Activated naive CD4-positive, alpha-beta T cell treated with anti-CD3 and anti-CD28 coated beads for 36 hours (primary cell): ENCODE measurements around the gene UPF1. TPM values are rescaled to one million over a fixed set of nuclear protein-coding genes. Genes with fewer than 3 reads are reported as not detected.

Source experiments
- CTCF ChIA-PET: fragments of 350-600 bp; sonication (Branson Sonifier 250); formaldehyde crosslinking; loops from one replicate; lab custom pipeline; 2021; ENCODE audit warnings: antibody characterized with exemption; lab: Charles Lee
- DNase-seq: peaks from one replicate; pipeline ENCODE4 v3.0.0-alpha.2; 2020
- H3K27ac Mint-ChIP-seq: one replicate; pipeline ENCODE4 v1.8.0; 2021; ENCODE audit warnings: mild to moderate bottlenecking, mixed read lengths
- H3K27me3 Mint-ChIP-seq: one replicate; pipeline ENCODE4 v1.8.0; 2021; ENCODE audit warnings: low read depth, mixed read lengths
- H3K36me3 Mint-ChIP-seq: one replicate; pipeline ENCODE4 v1.8.0; 2021; ENCODE audit warnings: low read depth, mixed read lengths
- H3K4me1 Mint-ChIP-seq: one replicate; pipeline ENCODE4 v1.8.0; 2021; ENCODE audit warnings: low read depth, mixed read lengths
- H3K4me3 Mint-ChIP-seq: one replicate; pipeline ENCODE4 v1.8.0; 2021; ENCODE audit warnings: mild to moderate bottlenecking, moderate library complexity, mixed read lengths
- H3K9me3 Mint-ChIP-seq: one replicate; pipeline ENCODE4 v1.8.0; 2021; ENCODE audit warnings: mixed read lengths
- intact Hi-C: fragments of 100-400 bp; cut with micrococcal nuclease; formaldehyde crosslinking; loops from one replicate; pipeline ENCODE4 v1.15.1; 2023
- total RNA-seq, 2 experiments: library from RNA; stranded (reverse); gene quantifications; one replicate each; pipeline ENCODE4 v1.2.3, GENCODE V29; 2021

The UPF1 gene
- 100 to 1,000 TPM in 1 of 2 experiments, 10 to 100 TPM in 1; 95.0 to 105 TPM for total RNA-seq

DNA sequence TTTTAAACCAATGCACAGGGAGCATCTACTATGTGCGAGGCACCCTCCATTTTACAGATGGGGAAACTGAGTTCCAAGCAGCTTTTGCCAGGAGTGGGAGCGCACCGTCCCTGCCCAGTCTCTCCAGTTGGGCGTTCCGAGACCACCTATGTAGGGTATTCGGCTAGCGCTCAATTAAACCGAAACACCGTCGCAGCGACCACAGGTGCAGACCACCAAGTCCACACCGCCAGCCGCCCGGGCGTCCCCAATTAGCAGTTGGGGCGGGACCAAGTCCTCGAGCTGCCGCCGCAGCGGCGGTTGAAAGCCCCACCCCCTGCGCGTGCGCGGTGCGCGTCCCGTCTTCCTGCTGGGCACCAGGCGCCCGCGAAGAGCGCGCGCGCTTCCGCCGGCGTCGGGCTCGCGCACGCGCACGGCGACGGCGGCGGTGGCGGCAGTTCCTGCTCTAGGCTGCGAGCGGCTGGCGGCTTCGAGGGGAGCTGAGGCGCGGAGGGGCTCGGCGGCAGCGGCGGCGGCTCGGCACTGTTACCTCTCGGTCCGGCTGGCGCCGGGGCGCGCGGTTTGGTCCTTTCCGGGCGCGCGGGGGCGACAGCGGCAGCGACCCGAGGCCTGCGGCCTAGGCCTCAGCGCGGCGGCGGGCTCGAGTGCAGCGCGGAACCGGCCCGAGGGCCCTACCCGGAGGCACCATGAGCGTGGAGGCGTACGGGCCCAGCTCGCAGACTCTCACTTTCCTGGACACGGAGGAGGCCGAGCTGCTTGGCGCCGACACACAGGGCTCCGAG is at the start of gene UPF1:
Gene UPF1 (plus strand): TSS at position 436 of the 782 bp plus-strand sequence. CDS start 251 bp downstream, at position 687.
- Mint-ChIP-seq H3K36me3 (peaks cover 38% of the 10 kb centered on the region), H3K9me3 (peaks cover 4% of the 10 kb centered on the region), H3K27ac (peak within 1 kb of the TSS; percentile 86), H3K4me3 (peak within 1 kb of the TSS; percentile 97), H3K27me3 (no peaks in the 10 kb centered on the region), H3K4me1 (peaks cover 34% of the 10 kb centered on the region)
- intact Hi-C loops: loop anchor here (1.0 to 10.0 kb wide), 8 partner anchors 12 to 547 kb away; partner anchors contain the start of genes ARMC6, COPE, CRTC1 and DDX49
- DNase-seq: peak; percentile 96
- CTCF ChIA-PET: interaction anchor here (0.6 to 3.8 kb wide), 5 partner anchors 10 to 420 kb away, joined by 3 to 31 read pairs (median 3); no protein-coding TSS in a partner anchor

DNA sequence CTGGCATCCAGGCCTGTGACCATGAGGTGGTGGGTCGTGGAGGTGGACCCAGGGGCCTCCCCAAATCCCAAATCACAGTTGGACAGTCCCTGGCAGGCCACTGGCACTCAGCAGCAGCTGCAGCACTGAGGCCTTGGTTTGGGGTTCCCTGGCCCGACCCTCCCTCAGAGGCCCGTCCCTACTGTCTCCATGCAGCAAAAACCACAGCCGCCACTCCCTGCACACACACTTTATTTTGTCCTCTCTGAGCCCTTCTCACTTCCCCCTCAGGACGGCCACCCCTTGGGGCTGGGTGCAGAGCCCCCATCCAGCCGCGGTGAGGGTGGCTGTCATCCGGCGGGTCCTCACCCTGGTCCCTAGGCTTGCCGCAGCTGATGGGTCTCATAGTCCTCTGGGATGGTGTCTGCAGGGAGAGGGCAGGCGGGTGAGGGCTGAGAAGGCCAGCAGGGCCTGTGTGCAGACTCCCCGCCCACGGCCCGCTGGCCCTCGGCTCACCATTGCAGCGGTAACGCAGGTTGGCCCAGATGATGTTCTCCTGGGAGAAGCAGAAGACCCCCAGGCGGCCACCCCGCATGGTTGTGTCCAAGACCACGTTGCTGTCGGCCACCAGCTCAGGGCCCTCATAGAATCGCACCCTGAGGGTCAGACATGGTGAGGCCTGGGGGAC is 49.1 kb upstream of the UPF1 start:
- H3K4me3 Mint-ChIP-seq: no peak overlapping the region
- intact Hi-C loops: loop anchor here (10.0 kb wide), 1 partner anchor 168 kb away; the partner anchor contains the start of gene TMEM59L
- no peaks in the 10 kb centered on the region for H3K36me3 Mint-ChIP-seq
- DNase-seq: no peak
- peaks cover 27% of the 10 kb centered on the region for H3K27me3 Mint-ChIP-seq
- no peak overlapping the region for H3K27ac Mint-ChIP-seq
- H3K4me1 Mint-ChIP-seq: peaks cover 19% of the 10 kb centered on the region
- no peaks in the 10 kb centered on the region for H3K9me3 Mint-ChIP-seq
- CTCF ChIA-PET: no interaction called here

DNA sequence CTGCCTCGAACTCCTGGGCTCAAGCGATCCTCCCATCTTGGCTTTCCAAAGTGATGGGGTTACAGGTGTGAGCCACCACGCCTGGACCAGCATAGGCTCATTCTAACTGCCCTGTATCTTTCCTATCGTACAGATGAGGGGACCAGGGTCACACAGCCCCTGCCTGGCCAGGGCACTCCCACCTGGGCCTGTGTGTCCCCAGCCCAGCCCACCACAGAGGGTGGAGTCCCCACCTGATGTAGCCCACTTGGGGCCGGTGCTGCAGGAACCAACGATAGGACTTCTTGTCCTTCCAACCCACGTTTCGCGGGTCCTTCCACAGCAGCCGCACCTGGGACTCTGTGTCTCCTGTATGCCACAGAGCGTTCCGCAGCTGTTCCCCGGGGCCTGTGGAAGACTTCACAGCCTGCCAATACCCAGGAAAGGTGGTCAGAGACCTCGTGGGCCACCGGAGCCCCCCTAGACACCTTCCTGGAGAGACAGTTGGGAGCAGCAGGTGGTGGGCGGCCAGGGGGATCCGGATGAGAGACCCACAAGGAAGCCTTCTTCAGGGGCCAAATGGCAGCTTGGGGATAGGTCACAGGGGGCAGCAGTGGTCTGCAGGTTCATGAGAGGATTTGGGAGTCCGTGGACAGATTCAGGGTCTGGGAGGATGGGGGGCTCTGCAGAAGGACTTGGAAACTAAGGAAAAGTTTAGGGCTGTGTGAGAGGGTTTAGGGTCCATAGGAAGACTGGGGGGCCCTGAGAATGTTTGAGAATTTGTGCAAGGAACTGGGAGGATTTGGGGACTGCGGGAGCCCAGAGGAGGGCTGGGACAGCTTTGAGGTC is 47.6 kb upstream of the UPF1 start:
- H3K27me3 Mint-ChIP-seq: peaks cover 40% of the 10 kb centered on the region
- CTCF ChIA-PET: no interaction called here
- no peak overlapping the region for H3K4me3 Mint-ChIP-seq
- no peak for DNase-seq
- H3K9me3 Mint-ChIP-seq: no peaks in the 10 kb centered on the region
- no peaks in the 10 kb centered on the region for H3K36me3 Mint-ChIP-seq
- H3K27ac Mint-ChIP-seq: peak overlapping the region; percentile 37
- intact Hi-C loops: loop anchor here (10.0 kb wide), 1 partner anchor 169 kb away; the partner anchor contains the start of gene TMEM59L
- peaks cover 26% of the 10 kb centered on the region for H3K4me1 Mint-ChIP-seq

DNA sequence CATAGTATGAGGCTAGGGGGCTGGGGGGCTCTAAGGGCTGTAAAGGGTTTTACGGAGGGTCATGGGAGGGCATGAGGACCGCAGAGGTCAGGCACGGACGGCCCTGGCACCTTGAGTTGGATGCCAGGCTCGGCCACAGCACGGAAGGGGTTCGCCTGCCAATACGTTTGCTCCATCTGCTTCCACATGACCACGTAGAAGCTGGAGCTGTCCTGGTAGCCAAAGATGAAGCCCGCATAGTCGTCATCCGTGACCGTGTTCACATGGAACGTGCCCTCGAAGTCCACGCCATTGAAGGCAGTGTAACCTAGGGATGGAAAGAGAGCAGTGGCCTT is 47.0 kb upstream of the UPF1 start:
- CTCF ChIA-PET: no interaction called here
- Mint-ChIP-seq H3K9me3 (no peaks in the 10 kb centered on the region), H3K36me3 (no peaks in the 10 kb centered on the region), H3K4me3 (no peak overlapping the region), H3K4me1 (peaks cover 30% of the 10 kb centered on the region), H3K27ac (no peak overlapping the region), H3K27me3 (peaks cover 46% of the 10 kb centered on the region)
- DNase-seq: no peak
- intact Hi-C loops: loop anchor here (5.0 to 10.0 kb wide), 2 partner anchors 170 to 192 kb away; partner anchors contain the start of gene TMEM59L

DNA sequence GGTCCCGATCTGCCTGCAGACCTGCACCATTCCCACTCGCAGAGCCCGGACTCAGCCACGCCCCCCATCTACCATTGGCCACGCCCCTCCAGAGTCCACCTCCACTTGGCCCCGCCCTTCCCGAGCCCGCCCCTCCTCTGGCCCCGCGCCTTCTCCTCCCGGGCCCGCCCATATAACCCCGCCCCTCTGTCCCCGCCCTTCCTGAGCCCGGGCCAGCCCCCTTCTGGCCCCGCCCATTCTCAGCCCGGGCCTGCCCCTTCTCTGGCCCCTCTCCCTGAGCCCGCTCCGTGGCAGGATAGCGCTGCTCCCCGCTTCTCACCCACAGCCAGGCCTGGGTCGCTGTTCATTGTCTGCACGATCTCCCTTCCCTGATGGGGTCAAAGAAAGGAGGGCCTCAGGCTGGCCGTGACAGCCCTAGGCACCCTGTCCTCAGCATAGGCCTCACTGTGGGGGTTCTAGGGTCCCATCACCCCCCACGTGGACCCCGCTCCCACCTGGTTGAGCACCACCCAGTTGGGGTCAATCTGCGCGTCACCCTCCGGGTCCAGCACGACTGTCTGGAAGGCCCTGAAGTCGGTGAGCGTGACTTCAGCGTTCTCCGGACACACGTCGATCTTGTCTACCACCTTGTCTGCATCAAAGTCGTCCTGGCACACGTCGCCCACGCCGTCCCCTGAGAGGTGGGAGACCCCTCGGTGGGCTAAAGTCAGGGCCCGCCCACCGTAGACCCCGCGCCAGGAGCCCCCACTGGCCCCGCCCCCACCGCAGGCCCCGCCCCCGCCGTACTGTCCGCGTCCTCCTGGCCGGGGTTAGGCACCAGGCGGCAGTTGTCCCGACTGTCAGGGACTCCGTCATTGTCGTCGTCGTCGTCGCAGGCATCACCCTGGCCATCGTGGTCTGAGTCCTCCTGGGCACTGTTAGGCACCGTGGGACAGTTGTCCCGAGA is 46.3 kb upstream of the UPF1 start:
- CTCF ChIA-PET: no interaction called here
- peak; percentile 79 for DNase-seq
- H3K9me3 Mint-ChIP-seq: no peaks in the 10 kb centered on the region
- peaks cover 51% of the 10 kb centered on the region for H3K27me3 Mint-ChIP-seq
- no peak overlapping the region for H3K4me3 Mint-ChIP-seq
- intact Hi-C loops: loop anchor here (5.0 to 10.0 kb wide), 2 partner anchors 171 to 193 kb away; partner anchors contain the start of gene TMEM59L
- H3K27ac Mint-ChIP-seq: no peak overlapping the region
- H3K4me1 Mint-ChIP-seq: peaks cover 35% of the 10 kb centered on the region
- H3K36me3 Mint-ChIP-seq: no peaks in the 10 kb centered on the region

DNA sequence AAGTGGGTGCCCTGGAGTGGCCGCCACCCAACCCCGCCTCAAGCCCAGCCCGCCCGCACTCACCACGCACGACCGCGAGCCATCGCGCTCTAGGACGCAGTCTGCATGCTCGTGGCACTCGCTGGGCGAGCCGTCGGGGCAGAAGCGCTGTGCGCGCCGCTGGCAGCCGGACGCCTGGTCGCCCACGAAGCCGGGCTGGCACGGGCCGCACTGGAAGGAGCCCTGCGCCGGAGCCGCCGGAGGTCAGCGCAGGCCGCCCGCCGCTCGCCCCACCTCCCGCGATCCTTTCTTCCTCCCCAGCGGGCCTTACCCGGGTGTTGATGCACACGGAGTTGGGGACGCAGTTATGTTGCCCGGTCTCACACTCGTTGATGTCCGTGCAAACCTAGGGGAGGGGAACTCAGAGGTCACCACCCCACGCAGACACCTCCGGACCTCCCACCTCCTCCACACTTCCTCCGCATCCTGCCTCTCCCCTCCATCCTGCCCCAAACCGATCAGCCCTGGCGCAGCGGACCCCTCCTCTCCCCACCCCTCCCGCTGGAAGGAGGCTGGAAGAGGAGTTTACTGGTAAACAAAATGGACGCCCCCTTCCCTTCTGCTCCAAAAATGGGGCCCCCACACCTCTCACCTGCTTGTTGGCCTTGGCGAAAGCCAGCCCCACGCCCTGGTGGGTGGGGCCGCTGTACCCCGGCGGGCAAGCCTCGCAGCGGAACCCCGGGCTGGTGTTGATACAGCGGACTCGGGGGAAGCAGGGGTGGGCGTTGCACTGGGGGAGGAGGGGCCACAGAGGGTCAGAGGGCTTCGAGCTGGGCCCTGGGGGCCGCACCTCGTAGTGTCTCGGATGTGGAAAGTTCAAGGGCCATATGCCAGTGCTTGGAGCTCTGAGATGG is 43.0 kb upstream of the UPF1 start:
- H3K36me3 Mint-ChIP-seq: no peaks in the 10 kb centered on the region
- H3K9me3 Mint-ChIP-seq: no peaks in the 10 kb centered on the region
- CTCF ChIA-PET: no interaction called here
- intact Hi-C loops: loop anchor here (5.0 to 10.0 kb wide), 2 partner anchors 174 to 196 kb away; partner anchors contain the start of gene TMEM59L
- peaks cover 75% of the 10 kb centered on the region for H3K27me3 Mint-ChIP-seq
- peak overlapping the region; percentile 49 for H3K4me3 Mint-ChIP-seq
- no peak for DNase-seq
- H3K27ac Mint-ChIP-seq: no peak overlapping the region
- peaks cover 39% of the 10 kb centered on the region for H3K4me1 Mint-ChIP-seq

DNA sequence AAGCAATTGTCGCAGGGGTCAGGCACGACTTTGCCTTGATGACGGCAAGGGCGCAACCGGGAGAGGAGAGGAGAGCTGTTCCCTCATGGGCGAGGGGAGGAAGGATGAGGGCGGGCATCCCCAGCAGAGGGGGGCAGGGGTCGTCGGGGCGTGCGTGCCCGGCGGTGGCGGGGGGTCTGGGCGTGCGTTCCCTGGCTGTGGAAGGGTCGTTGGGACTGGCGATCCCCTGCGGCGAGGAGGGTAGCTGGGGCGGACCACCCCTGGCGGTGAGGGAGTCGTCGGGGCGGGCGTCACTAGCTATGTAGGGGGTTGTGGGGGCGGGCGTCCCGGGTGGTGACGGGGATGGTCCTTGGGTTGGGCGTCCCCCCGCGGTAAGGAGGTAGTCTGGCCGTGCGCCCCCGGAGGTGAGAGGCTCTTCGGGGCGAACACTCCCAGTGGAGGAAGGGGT is 42.3 kb upstream of the UPF1 start:
- Mint-ChIP-seq H3K4me3 (peak overlapping the region; percentile 49), H3K4me1 (peaks cover 39% of the 10 kb centered on the region), H3K27me3 (peaks cover 75% of the 10 kb centered on the region), H3K36me3 (no peaks in the 10 kb centered on the region), H3K27ac (no peak overlapping the region), H3K9me3 (no peaks in the 10 kb centered on the region)
- DNase-seq: no peak
- CTCF ChIA-PET: no interaction called here
- intact Hi-C loops: loop anchor here (5.0 to 10.0 kb wide), 2 partner anchors 175 to 197 kb away; partner anchors contain the start of gene TMEM59L

DNA sequence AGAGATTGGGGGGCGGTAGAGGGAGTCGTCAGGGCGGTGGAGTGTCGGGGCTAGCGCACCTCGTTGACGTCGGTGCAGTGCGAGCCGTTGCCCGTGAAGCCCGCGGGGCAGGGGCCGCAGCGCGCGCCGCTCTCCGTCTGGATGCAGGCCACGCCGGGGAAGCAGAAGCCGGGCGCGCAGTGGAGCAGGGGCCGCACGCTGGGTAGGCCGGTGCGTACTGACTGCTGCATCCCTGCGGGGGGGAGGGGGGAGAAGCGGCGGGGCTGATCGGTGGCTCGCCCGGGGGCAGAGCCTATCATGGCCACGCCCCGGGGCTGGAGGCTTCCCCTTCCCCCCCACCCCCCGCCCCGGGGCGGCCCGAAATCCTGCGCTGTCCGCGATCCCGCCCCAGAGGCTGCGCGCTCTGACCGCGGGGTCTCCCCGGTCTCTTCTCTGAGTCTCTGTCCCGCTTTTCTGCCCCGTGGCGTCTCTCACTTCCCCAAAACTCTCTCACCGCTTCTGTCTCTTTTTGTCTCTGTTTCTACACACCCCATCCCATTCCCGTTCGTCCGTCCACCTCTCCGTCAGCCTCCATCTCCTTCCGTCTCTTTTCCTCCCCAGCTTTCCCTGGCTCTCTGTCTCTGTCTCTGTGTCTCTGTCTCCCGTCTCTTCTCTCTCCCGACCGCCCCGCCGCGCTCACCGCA is 41.7 kb upstream of the UPF1 start:
- CTCF ChIA-PET: no interaction called here
- DNase-seq: peak; percentile 30
- no peaks in the 10 kb centered on the region for H3K9me3 Mint-ChIP-seq

DNA sequence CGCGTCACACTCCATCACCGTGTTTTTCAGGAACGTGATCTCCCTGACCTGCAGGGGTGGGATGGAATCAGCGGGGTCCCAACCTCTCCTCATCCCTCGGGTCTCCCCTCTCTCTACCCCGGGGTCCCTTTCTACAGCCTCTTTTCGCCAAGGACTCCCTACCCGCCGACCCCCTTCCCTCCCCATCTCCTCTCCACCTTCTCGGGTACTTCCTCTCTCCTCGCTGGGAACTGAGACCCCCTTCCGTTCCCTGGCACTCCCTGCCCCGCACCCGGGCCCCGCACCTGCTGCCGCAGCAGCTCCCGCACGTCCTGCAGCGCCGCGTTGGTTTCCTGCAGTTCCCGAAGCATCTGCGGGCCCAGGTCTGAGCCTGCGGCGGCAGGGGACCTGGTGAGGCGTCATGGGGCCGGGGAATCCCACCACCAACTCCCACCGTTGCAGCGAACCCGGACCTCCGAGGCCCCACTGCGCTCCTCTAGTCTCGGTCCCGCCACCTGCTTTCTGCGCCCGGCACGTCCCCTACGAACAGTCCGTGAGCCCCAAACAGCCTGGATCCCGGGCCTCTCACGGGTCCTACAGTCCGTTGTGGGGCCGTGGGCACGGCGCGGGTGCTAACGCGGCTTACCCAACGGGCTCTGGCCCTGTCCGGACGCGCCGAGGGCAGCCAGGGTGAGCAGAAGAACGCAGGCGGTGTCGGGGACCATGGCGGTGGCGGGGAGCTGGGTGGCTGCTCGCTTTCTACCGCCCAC is 41.0 kb upstream of the UPF1 start, which contains the start of gene COMP:
Gene COMP (minus strand): TSS at position 740 of the 749 bp plus-strand sequence. CDS start 36 bp downstream, at position 704.
- Mint-ChIP-seq H3K4me1 (peaks cover 35% of the 10 kb centered on the region), H3K36me3 (no peaks in the 10 kb centered on the region), H3K9me3 (no peaks in the 10 kb centered on the region), H3K27ac (no peak within 1 kb of the TSS), H3K27me3 (peaks cover 74% of the 10 kb centered on the region), H3K4me3 (peak within 1 kb of the TSS; percentile 19)
- intact Hi-C loops: no loop called here
- CTCF ChIA-PET: interaction anchor here (0.6 to 1.1 kb wide), 2 partner anchors 10 to 157 kb away, joined by 3 to 5 read pairs; no protein-coding TSS in a partner anchor
- no peak for DNase-seq

More for the DNA sequence above, 41.7 kb upstream of the UPF1 start:
- peaks cover 39% of the 10 kb centered on the region for H3K4me1 Mint-ChIP-seq
- peak overlapping the region; percentile 19 for H3K4me3 Mint-ChIP-seq
- intact Hi-C loops: loop anchor here (5.0 to 10.0 kb wide), 2 partner anchors 175 to 198 kb away; partner anchors contain the start of gene TMEM59L
- H3K27ac Mint-ChIP-seq: no peak overlapping the region
- H3K27me3 Mint-ChIP-seq: peaks cover 78% of the 10 kb centered on the region
- H3K36me3 Mint-ChIP-seq: no peaks in the 10 kb centered on the region
